Ovary (tissue), 9 donors: ENCODE results near the gene GSTM2. TPM values are rescaled to one million over a fixed set of nuclear protein-coding genes. Genes with fewer than 3 reads are reported as not detected.
A peak's percentile ranks its signal among the peaks of the same experiment; 100 is the strongest.
"Not testable (repeated sequence)": the region's sequence is repeated elsewhere in the genome, so short reads cannot be mapped to it uniquely, and the experiment has no call there.

ENCODE experiments used
- DNase-seq, 5 donors: peaks; one replicate each; pipeline ENCODE4 v3.0.0-alpha.2; 2019 to 2020
- H3K27ac ChIP-seq, 2 donors: fragments of 200-600 bp; one replicate each; pipeline versions ENCODE4 v1.5.1 to v1.8.0; 2019 to 2022
- H3K27me3 ChIP-seq: fragments of 200-600 bp; one replicate; pipeline ENCODE4 v1.8.0; 2022
- H3K36me3 ChIP-seq: fragments of 200-600 bp; sonication (generic); one replicate; pipeline ENCODE4 v1.5.1; 2019
- H3K4me1 ChIP-seq: one replicate; pipeline ENCODE4 v1.8.1; 2013; ENCODE audit warnings: mild to moderate bottlenecking, moderate library complexity; ENCODE audit not compliant: insufficient read depth
- H3K4me3 ChIP-seq: fragments of 200-600 bp; sonication (generic); one replicate; pipeline ENCODE4 v1.5.1; 2017
- H3K9me3 ChIP-seq, 2 donors: fragments of 200-600 bp in 1 of 2; sonication (generic) in 1 of 2; one replicate each; pipeline versions ENCODE4 v1.5.1 to v1.8.1; 2013 to 2019; ENCODE audit warnings: mild to moderate bottlenecking in 1 of 2, moderate library complexity in 1 of 2
- CTCF ChIP-seq, 3 donors: fragments of 450-650 bp in 2 of 3; fragments of 200-600 bp in 1 of 3; IDR thresholded peaks; one replicate each; pipeline versions ENCODE4 v1.5.1 to v1.8.0; 2016 to 2022; ENCODE audit warnings: antibody characterized with exemption in 3 of 3, mild to moderate bottlenecking in 1 of 3
- EP300 ChIP-seq: sonication (generic); formaldehyde crosslinking; IDR thresholded peaks from one replicate; pipeline ENCODE4 v1.6.1; 2017; ENCODE audit warnings: antibody characterized with exemption
- POLR2A ChIP-seq: fragments of 450-650 bp; IDR thresholded peaks from one replicate; pipeline ENCODE4 v1.6.1; 2017; ENCODE audit warnings: antibody characterized with exemption, mild to moderate bottlenecking, moderate library complexity
- WGBS, 3 donors: extraction: QIAGEN DNeasy Blood & Tissue Kit in 1 of 3; methylation state at CpG; one replicate each; pipeline versions ENCODE4 v1.1.5 to v1.1.7; 2013 to 2017; 5-methylcytosine and 5-hydroxymethylcytosine counted together
- intact Hi-C, 4 donors: fragments of 100-400 bp; cut with DNase I; formaldehyde crosslinking; loops; one replicate each; pipeline versions ENCODE4 v1.11.0 to v1.15.1; 2022 to 2023
- polyA plus RNA-seq, 2 donors: library from polyadenylated mRNA; stranded (reverse); fragments of 200-250 nt in 1 of 2; fragments of 350-450 nt in 1 of 2; fragmentation: Illumina TruSeq in 1 of 2; extraction: RNeasy Lipid Tissue Mini Kit (QIAGEN cat#74804) in 1 of 2; gene quantifications; one replicate each; pipeline ENCODE4 v1.2.3, GENCODE V29; 2013 to 2014
- total RNA-seq, 7 donors: library from RNA; depleted of rRNA in 2 of 7; stranded (reverse); fragments of >200 nt in 2 of 7; fragmentation: NEBNext Ultra II Directional in 3 of 7; extraction: Animal tissue kit (Norgen Biotek cat#: 25700) in 3 of 7; gene quantifications; one replicate each; pipeline versions ENCODE4 v1.1.0 to v1.2.4, GENCODE V29; 2016 to 2023
- donor health status: DM: no; HTN: no; CAD: no; lungs with moderate emphysema.
- donor health status: DM: no; HTN: no; CAD: no.
- donor health status: Bipolar disorder and iron deficiency.
- donor health status: DM: yes; HTN: yes; CAD: no.
- donor health status: DM: no; HTN: no; CAD: no.
- donor health status: DM: yes; HTN: yes; CAD: no.

GSTM2 gene
- total and polyA plus RNA-seq, 9 donors, result 101 to 318 (median 202) TPM

- Histone ChIP-seq H3K27ac (no peak overlapping the region), H3K4me1 (peaks cover 5% of the 10 kb centered on the region), H3K36me3 (no peaks in the 10 kb centered on the region), H3K4me3 (no peak overlapping the region), H3K9me3 (no peaks in the 10 kb centered on the region), H3K27me3 (no peaks in the 10 kb centered on the region)
- TF ChIP-seq CTCF (IDR thresholded peaks at IDR 0.05) (no peak), POLR2A (no peak), EP300 (no peak)
- intact Hi-C loops, result no loop called here
- WGBS, 3 donors, result 93 to 96% (median 93%) methylated on average over 5 of the region's 5 CpGs
- DNase-seq, result no peak
Measured at GRCh38 chr1:109671067-109671466, 3.2 kb downstream of the GSTM2 start.

DNA sequence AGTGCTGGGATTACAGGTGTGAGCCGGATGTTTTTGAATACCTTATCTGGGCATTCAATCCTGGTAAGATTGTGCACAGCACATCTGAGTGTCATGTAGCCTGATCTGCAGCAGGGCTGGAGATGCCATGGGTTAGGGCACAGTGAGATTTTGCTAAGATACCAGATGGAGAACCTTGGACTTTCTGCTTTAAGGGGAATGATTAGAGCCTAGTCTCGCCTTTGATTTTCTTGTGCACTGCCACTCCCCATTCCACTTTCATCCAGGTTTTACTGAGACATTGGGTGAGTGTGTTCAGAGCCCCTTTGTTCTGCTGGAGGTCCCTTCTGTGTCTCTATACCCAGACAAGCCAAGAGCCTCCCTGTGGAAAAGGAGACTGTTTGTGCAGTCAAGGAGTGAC, 6.0 kb downstream of the GSTM2 start:
- H3K4me3 ChIP-seq, H3K27me3 ChIP-seq, H3K36me3 ChIP-seq, DNase-seq, intact Hi-C loops, H3K27ac ChIP-seq, H3K9me3 ChIP-seq, H3K4me1 ChIP-seq: not testable (repeated sequence)
- 84 to 92% (median 90%) methylated on average over 2 of the region's 2 CpGs for WGBS, 3 donors

GRCh38 chr1:109676683-109677381, 9.0 kb downstream of the GSTM2 start:
- WGBS, 3 donors, result 73 to 81% (median 79%) methylated on average over 3 of the region's 3 CpGs
- H3K27me3 ChIP-seq, DNase-seq, H3K9me3 ChIP-seq, H3K4me1 ChIP-seq, H3K36me3 ChIP-seq, H3K27ac ChIP-seq, intact Hi-C loops, H3K4me3 ChIP-seq: not testable (repeated sequence)

DNA sequence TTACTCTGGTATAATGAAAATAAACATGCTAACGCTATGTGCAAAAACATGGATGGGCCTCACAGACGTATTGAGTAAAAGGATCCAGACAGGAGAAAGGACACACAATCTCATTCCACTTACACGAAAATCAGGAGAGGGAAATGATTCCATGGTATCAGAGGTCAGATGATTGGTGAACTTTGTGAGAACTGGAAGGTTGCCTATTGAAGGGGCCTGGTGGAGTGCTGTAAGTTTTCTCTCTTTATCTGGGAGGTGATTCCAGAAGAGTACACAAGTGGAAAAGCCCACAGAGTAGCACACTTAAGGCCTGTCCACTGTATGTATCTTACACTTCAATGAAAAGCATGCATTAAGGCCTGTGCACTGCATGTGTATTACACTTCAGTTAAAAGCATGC, 9.6 kb downstream of the GSTM2 start:
- no peaks in the 10 kb centered on the region for H3K36me3 ChIP-seq
- H3K4me1 ChIP-seq, result no peaks in the 10 kb centered on the region
- H3K27me3 ChIP-seq, result no peaks in the 10 kb centered on the region
- no peak overlapping the region for H3K4me3 ChIP-seq
- DNase-seq, result no peak
- H3K9me3 ChIP-seq, result no peaks in the 10 kb centered on the region
- no peak for TF ChIP-seq CTCF (IDR thresholded peaks at IDR 0.05)
- no peak for TF ChIP-seq EP300
- no peak for TF ChIP-seq POLR2A
- H3K27ac ChIP-seq, result no peak overlapping the region
- WGBS, 3 donors, result 58 to 71% (median 62%) methylated on average over 3 of the region's 3 CpGs
- intact Hi-C loops, result no loop called here

- intact Hi-C loops, H3K4me1 ChIP-seq, H3K36me3 ChIP-seq, H3K27me3 ChIP-seq, H3K27ac ChIP-seq, H3K4me3 ChIP-seq, DNase-seq, H3K9me3 ChIP-seq: not testable (repeated sequence)
- WGBS, 3 donors, result 81 to 85% (median 83%) methylated on average over 2 of the region's 2 CpGs
Measured at GRCh38 chr1:109678637-109679036, 10.8 kb downstream of the GSTM2 start.

DNA sequence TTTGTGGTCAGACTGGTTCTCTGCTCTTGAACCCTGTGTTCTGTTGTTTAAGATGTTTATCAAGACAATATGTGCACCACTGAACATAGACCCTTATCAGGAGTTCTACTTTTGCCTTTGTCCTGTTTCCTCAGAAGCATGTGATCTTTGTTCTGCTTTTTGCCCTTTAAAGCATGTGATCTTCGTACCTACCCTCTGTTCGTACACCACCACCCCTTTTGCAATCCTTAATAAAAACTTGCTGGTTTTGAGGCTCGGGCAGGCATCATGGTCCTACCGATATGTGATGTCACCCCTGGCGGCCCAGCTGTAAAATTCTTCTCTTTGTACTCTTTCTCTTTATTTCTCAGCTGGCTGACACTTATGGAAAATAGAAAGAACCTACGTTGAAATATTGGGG, 16.9 kb downstream of the GSTM2 start:
- H3K9me3 ChIP-seq, H3K4me3 ChIP-seq, H3K27me3 ChIP-seq, DNase-seq, intact Hi-C loops, H3K27ac ChIP-seq, H3K4me1 ChIP-seq, H3K36me3 ChIP-seq: not testable (repeated sequence)
- WGBS, 3 donors, result 94 to 97% methylated on average over 6 of the region's 6 CpGs; no CpG with 5 or more reads in 1 of the 3 donors

DNA sequence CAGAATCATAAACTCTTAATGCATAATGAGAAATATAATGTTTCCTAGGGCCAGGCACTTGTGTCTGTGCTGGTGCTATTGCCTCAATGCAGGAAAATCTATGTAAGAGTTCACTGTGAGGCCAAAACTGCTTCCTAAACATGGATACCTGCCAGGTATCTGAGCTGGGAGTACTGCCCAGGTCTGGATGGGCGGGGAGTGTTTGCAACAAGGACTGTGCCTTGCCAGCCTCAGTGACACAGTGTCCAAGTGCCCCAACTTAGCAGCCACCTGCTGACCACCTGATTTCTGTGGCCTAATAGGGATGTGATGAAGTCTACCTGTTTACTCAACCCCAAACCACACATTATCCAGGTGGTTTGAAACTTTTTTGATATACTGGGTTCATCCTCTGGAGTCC, 17.5 kb downstream of the GSTM2 start:
- 50 to 80% methylated on average over 1 of the region's 1 CpG; no CpG with 5 or more reads in 1 of the 3 donors for WGBS, 3 donors
- H3K27me3 ChIP-seq, intact Hi-C loops: not testable (repeated sequence)

GRCh38 chr1:109685890-109686289, 18.0 kb downstream of the GSTM2 start:
- WGBS, 3 donors, result 95 to 97% methylated on average over 4 of the region's 4 CpGs; no CpG with 5 or more reads in 1 of the 3 donors
- intact Hi-C loops, DNase-seq, H3K27ac ChIP-seq, H3K36me3 ChIP-seq, H3K9me3 ChIP-seq, H3K4me3 ChIP-seq, H3K4me1 ChIP-seq, H3K27me3 ChIP-seq: not testable (repeated sequence)

More for the DNA sequence above, 17.5 kb downstream of the GSTM2 start:
- not testable (repeated sequence) for H3K4me3 ChIP-seq, H3K36me3 ChIP-seq, H3K9me3 ChIP-seq, H3K27ac ChIP-seq, H3K4me1 ChIP-seq, DNase-seq

DNA sequence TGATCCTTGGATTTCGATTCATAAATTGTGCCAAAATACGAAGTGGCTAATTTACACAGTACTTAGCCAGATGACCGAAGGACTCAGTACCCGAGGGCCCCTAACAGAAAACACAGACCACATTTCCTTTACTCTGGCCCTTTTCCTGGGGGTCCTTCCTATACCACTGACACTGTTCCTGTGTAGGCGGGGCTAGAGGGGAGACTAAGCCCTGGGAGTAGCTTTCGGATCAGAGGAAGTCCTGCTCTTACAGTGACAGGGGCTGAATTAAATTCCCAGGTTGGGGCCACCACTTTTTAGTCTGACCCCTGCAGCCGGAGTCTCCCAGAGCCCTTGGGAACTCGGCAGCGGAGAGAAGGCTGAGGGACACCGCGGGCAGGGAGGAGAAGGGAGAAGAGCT, 19.3 kb downstream of the GSTM2 start:
- H3K36me3 ChIP-seq, H3K9me3 ChIP-seq, H3K27me3 ChIP-seq, DNase-seq, H3K4me1 ChIP-seq, intact Hi-C loops: not testable (repeated sequence)
- WGBS, 3 donors, result 16 to 48% (median 27%) methylated on average over 3 to 11 of the region's 11 CpGs
- peak overlapping the region in 1 of 2 donors; percentile 88 for H3K27ac ChIP-seq
- peak overlapping the region; percentile 35 for H3K4me3 ChIP-seq
